Measurements from ENCODE around the gene ALDH1A2.

DNA sequence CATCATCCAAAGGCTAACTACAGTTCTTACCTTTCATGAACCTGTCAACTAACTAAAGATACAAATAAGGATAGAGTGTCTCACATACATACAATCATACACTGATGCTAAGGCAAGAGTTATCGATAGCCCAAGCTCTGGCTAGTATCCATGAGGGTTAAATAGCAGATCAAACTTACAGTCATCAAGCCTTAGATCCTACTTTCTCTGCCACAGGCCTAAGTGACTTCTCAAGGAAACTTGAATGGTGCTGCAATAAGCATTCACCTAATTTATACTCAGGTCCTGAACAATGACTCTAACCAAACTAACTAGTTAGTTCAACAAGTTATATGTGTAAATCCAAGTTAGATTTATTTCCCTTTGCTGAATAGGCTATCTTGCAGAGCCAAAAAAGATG, 51.0 kb downstream of the ALDH1A2 start:
- TF ChIP-seq POLR2AphosphoS5 (IDR thresholded peaks at IDR 0.05; ENCODE audit: low read depth, low read length) (no peak), TAF1 (IDR thresholded peaks at IDR 0.05; ENCODE audit: borderline replicate concordance, insufficient read depth, low read length) (no peak), SIN3A (IDR thresholded peaks at IDR 0.05; ENCODE audit: borderline replicate concordance, insufficient read depth, low read length) (no peak), FOXP2 (optimal IDR thresholded peaks at IDR 0.05; ENCODE audit: borderline replicate concordance, extremely low read depth, extremely low read length, insufficient read depth) (no peak)
- TF ChIP-seq, protein P1, sequence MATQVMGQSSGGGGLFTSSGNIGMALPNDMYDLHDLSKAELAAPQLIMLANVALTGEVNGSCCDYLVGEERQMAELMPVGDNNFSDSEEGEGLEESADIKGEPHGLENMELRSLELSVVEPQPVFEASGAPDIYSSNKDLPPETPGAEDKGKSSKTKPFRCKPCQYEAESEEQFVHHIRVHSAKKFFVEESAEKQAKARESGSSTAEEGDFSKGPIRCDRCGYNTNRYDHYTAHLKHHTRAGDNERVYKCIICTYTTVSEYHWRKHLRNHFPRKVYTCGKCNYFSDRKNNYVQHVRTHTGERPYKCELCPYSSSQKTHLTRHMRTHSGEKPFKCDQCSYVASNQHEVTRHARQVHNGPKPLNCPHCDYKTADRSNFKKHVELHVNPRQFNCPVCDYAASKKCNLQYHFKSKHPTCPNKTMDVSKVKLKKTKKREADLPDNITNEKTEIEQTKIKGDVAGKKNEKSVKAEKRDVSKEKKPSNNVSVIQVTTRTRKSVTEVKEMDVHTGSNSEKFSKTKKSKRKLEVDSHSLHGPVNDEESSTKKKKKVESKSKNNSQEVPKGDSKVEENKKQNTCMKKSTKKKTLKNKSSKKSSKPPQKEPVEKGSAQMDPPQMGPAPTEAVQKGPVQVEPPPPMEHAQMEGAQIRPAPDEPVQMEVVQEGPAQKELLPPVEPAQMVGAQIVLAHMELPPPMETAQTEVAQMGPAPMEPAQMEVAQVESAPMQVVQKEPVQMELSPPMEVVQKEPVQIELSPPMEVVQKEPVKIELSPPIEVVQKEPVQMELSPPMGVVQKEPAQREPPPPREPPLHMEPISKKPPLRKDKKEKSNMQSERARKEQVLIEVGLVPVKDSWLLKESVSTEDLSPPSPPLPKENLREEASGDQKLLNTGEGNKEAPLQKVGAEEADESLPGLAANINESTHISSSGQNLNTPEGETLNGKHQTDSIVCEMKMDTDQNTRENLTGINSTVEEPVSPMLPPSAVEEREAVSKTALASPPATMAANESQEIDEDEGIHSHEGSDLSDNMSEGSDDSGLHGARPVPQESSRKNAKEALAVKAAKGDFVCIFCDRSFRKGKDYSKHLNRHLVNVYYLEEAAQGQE (IDR thresholded peaks at IDR 0.05; ENCODE audit: insufficient read depth in 1 of 2, low read depth in 2 of 2, low read length in 2 of 2) = no peak

Measured in PFSK-1 (cell line).